HL-60 (cell line): ENCODE data around the gene GIPC1.

Source experiments
- DNase-seq, 2 experiments: peaks; one replicate each; pipeline ENCODE4 v3.0.0-alpha.2; 2010 to 2020; ENCODE audit warnings: low read depth in 1 of 2, low spot score in 1 of 2
- H3K27ac ChIP-seq: fragments of 250-450 bp; sonication (Bioruptor Pico); replicated peaks from 2 replicates; pipeline ENCODE4 v1.5.1; 2020; ENCODE audit warnings: mild to moderate bottlenecking, moderate library complexity
- H3K27me3 ChIP-seq: fragments of 250-450 bp; sonication (Bioruptor Pico); 2 replicates; pipeline ENCODE4 v1.5.1; 2021; ENCODE audit warnings: mild to moderate bottlenecking, moderate library complexity; ENCODE audit not compliant: insufficient read depth, poor library complexity, severe bottlenecking
- H3K4me3 ChIP-seq: replicated peaks from 2 replicates; pipeline ENCODE4 v1.5.1; 2011; ENCODE audit warnings: mild to moderate bottlenecking, control low read depth, low read length; ENCODE audit not compliant: insufficient read depth
- CTCF ChIP-seq: IDR thresholded peaks from one replicate; pipeline ENCODE4 v1.5.1; 2011; ENCODE audit warnings: low read length, control low read depth, inconsistent platforms; ENCODE audit not compliant: insufficient read depth
- GABPA ChIP-seq: IDR thresholded peaks from 2 replicates; pipeline ENCODE4 v1.6.1; 2012; ENCODE audit warnings: low read depth
- POLR2AphosphoS5 ChIP-seq: IDR thresholded peaks from 2 replicates; pipeline ENCODE4 v1.6.1; 2012; ENCODE audit warnings: low read depth
- SPI1 ChIP-seq: IDR thresholded peaks from 2 replicates; pipeline ENCODE4 v1.6.1; 2012; ENCODE audit warnings: low read depth, mild to moderate bottlenecking, borderline replicate concordance
- long read RNA-seq: library from polyadenylated mRNA; unstranded; transcript quantifications from one replicate; pipeline ENCODE4 v2.0.0, GENCODE V29; 2020
- TF ChIP-seq, protein P1 (sequence below): IDR thresholded peaks from 2 replicates; pipeline ENCODE4 v1.6.1; 2012; ENCODE audit warnings: low read depth; ENCODE audit not compliant: insufficient replicate concordance

GIPC1 gene
- long read RNA-seq, partial matches to known transcripts = 0 of 2 reads
- long read RNA-seq, other reads (novel, unspliced or antisense) = 1 of 2 reads

DNA sequence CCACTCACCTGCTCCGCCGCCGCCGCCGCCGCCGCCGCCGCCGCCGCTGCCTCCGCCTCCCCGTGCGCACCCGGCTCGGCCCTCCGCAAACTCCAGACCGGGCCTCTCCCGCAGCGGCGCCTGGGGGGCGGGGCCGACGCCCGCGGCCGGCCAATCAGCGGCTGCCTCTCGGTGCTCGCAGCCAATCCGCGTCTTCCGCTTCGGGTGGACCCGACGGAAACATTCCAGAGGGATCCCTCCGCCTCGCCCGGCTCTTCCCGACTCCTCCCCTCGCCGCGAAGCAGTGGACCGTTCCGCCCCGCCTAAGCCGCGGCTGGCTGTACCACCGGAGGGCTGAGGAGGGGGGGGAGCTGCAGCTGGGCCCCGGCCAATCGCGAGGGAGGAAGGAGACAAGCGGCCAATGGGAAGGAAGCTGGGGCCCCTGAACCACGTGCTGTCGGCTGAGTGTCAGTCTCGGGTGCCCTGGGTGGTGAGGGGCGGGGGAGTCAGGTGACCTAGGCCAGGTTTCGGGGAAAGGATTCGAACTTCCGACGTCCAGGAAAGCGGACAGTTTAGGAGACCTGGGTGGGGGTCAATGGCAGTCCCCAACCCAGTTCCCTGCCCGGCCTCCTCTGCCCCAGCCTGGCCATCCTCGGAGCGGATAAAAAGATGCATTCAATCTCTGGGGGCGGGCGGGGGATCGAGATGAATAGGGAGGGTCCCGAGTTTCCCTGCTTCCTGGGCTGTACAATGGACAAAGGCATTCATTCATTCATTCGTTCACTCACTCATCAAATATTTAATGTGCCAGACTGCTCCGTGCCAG is at the start of gene GIPC1:
Gene GIPC1 (minus strand): TSS at position 99 of the 805 bp plus-strand sequence. CDS start 13,151 bp downstream, outside the sequence.
- H3K4me3 ChIP-seq = peak within 1 kb of the TSS; percentile 53
- DNase-seq = peak; percentile 77 to 95
- TF ChIP-seq SPI1 (no peak), POLR2AphosphoS5 (no peak), CTCF (no peak), GABPA (no peak)
- TF ChIP-seq, protein P1, sequence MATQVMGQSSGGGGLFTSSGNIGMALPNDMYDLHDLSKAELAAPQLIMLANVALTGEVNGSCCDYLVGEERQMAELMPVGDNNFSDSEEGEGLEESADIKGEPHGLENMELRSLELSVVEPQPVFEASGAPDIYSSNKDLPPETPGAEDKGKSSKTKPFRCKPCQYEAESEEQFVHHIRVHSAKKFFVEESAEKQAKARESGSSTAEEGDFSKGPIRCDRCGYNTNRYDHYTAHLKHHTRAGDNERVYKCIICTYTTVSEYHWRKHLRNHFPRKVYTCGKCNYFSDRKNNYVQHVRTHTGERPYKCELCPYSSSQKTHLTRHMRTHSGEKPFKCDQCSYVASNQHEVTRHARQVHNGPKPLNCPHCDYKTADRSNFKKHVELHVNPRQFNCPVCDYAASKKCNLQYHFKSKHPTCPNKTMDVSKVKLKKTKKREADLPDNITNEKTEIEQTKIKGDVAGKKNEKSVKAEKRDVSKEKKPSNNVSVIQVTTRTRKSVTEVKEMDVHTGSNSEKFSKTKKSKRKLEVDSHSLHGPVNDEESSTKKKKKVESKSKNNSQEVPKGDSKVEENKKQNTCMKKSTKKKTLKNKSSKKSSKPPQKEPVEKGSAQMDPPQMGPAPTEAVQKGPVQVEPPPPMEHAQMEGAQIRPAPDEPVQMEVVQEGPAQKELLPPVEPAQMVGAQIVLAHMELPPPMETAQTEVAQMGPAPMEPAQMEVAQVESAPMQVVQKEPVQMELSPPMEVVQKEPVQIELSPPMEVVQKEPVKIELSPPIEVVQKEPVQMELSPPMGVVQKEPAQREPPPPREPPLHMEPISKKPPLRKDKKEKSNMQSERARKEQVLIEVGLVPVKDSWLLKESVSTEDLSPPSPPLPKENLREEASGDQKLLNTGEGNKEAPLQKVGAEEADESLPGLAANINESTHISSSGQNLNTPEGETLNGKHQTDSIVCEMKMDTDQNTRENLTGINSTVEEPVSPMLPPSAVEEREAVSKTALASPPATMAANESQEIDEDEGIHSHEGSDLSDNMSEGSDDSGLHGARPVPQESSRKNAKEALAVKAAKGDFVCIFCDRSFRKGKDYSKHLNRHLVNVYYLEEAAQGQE = no peak
- H3K27me3 ChIP-seq = no peaks in the 10 kb centered on the region
- H3K27ac ChIP-seq = peak within 1 kb of the TSS; percentile 47

DNA sequence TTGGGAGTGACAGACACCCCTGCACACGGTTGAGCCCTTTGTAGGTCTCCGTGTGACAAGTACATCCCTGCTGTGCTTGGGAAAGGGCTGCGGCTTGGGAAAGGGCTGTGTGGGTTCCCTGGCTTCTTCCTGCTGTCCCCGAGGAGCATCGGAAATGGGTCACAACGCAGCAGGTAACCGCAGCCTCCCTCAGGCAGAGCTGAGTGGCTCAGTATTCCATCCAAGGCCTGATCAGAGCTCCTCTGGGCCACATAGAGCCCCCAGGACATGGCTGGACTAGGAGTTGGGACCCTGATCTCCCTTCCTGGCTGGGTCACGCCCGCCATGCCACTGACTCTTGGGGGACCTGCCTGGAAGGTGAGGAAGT is 49.8 kb upstream of the GIPC1 start:
- H3K27ac ChIP-seq = no peak overlapping the region

More for the DNA sequence above, 49.8 kb upstream of the GIPC1 start:
- DNase-seq = no peak
- H3K27me3 ChIP-seq = no peaks in the 10 kb centered on the region
- no peak overlapping the region for H3K4me3 ChIP-seq
- TF ChIP-seq, protein P1 = no peak
- no peak for TF ChIP-seq POLR2AphosphoS5
- TF ChIP-seq SPI1 = no peak
- TF ChIP-seq GABPA = no peak
- no peak for TF ChIP-seq CTCF
